ENCODE results near the gene CYP19A1.

Gene CYP19A1

GRCh38 chr15:51185213-51186159 is 152.9 kb downstream of the CYP19A1 start:
- TF ChIP-seq CTCF (IDR thresholded peaks at IDR 0.05; ENCODE audit: low read depth, low read length): no peak
- TF ChIP-seq EZH2phosphoT487 (IDR thresholded peaks at IDR 0.05; ENCODE audit: low read depth): no peak
- no peak overlapping the region for H3K9ac ChIP-seq (ENCODE audit: low read length)
- H3K4me2 ChIP-seq (ENCODE audit: low read length): no peak overlapping the region
- peaks cover 26% of the 10 kb centered on the region for H3K4me1 ChIP-seq (ENCODE audit: low read length)
- H3K9me3 ChIP-seq (ENCODE audit: insufficient read depth, low read length): no peaks in the 10 kb centered on the region
- H2AFZ ChIP-seq (ENCODE audit: low read depth, low read length): no peak overlapping the region
- H3K36me3 ChIP-seq (replicated peaks; ENCODE audit: low read depth, low read length): no peaks in the 10 kb centered on the region
- H3K79me2 ChIP-seq (ENCODE audit: low read length): no peaks in the 10 kb centered on the region
- H4K20me1 ChIP-seq (ENCODE audit: insufficient read depth, low read length): no peaks in the 10 kb centered on the region
- H3K27me3 ChIP-seq (ENCODE audit: low read depth, low read length): no peaks in the 10 kb centered on the region
- no peak overlapping the region for H3K4me3 ChIP-seq (ENCODE audit: low read length)
- no peak overlapping the region for H3K27ac ChIP-seq (ENCODE audit: low read length)

- H3K4me2 ChIP-seq (ENCODE audit: low read length): no peak overlapping the region
- no peaks in the 10 kb centered on the region for H3K27me3 ChIP-seq (ENCODE audit: low read depth, low read length)
- H3K27ac ChIP-seq (ENCODE audit: low read length): no peak overlapping the region
- H3K36me3 ChIP-seq (replicated peaks; ENCODE audit: low read depth, low read length): no peaks in the 10 kb centered on the region
- no peaks in the 10 kb centered on the region for H3K9me3 ChIP-seq (ENCODE audit: insufficient read depth, low read length)
- no peak overlapping the region for H3K9ac ChIP-seq (ENCODE audit: low read length)
- no peak overlapping the region for H2AFZ ChIP-seq (ENCODE audit: low read depth, low read length)
- no peak overlapping the region for H3K4me3 ChIP-seq (ENCODE audit: low read length)
- H4K20me1 ChIP-seq (ENCODE audit: insufficient read depth, low read length): no peaks in the 10 kb centered on the region
- H3K79me2 ChIP-seq (ENCODE audit: low read length): no peaks in the 10 kb centered on the region
- TF ChIP-seq EZH2phosphoT487 (IDR thresholded peaks at IDR 0.05; ENCODE audit: low read depth): no peak
- no peak for TF ChIP-seq CTCF (IDR thresholded peaks at IDR 0.05; ENCODE audit: low read depth, low read length)
- H3K4me1 ChIP-seq (ENCODE audit: low read length): peaks cover 22% of the 10 kb centered on the region
Measured at GRCh38 chr15:51184627-51185026, 153.8 kb downstream of the CYP19A1 start.

GRCh38 chr15:51183076-51183475 is 155.3 kb downstream of the CYP19A1 start:
- no peak overlapping the region for H3K9ac ChIP-seq (ENCODE audit: low read length)
- no peaks in the 10 kb centered on the region for H3K79me2 ChIP-seq (ENCODE audit: low read length)
- H3K4me2 ChIP-seq (ENCODE audit: low read length): no peak overlapping the region
- H3K4me3 ChIP-seq (ENCODE audit: low read length): no peak overlapping the region
- H3K4me1 ChIP-seq (ENCODE audit: low read length): peaks cover 18% of the 10 kb centered on the region; the same call in 1 of the 2 replicates
- H3K27me3 ChIP-seq (ENCODE audit: low read depth, low read length): no peaks in the 10 kb centered on the region
- H4K20me1 ChIP-seq (ENCODE audit: insufficient read depth, low read length): no peaks in the 10 kb centered on the region
- no peak overlapping the region for H3K27ac ChIP-seq (ENCODE audit: low read length)
- no peaks in the 10 kb centered on the region for H3K9me3 ChIP-seq (ENCODE audit: insufficient read depth, low read length)
- H3K36me3 ChIP-seq (replicated peaks; ENCODE audit: low read depth, low read length): no peaks in the 10 kb centered on the region
- H2AFZ ChIP-seq (ENCODE audit: low read depth, low read length): no peak overlapping the region
- TF ChIP-seq EZH2phosphoT487 (IDR thresholded peaks at IDR 0.05; ENCODE audit: low read depth): no peak
- TF ChIP-seq CTCF (IDR thresholded peaks at IDR 0.05; ENCODE audit: low read depth, low read length): no peak

GRCh38 chr15:51181905-51182304 is 156.5 kb downstream of the CYP19A1 start:
- no peaks in the 10 kb centered on the region for H3K79me2 ChIP-seq (ENCODE audit: low read length)
- no peak overlapping the region for H3K27ac ChIP-seq (ENCODE audit: low read length)
- no peak overlapping the region for H3K9ac ChIP-seq (ENCODE audit: low read length)
- no peak overlapping the region for H3K4me2 ChIP-seq (ENCODE audit: low read length)
- no peaks in the 10 kb centered on the region for H3K27me3 ChIP-seq (ENCODE audit: low read depth, low read length)
- H3K4me3 ChIP-seq (ENCODE audit: low read length): no peak overlapping the region
- peaks cover 6% of the 10 kb centered on the region; the same call in 1 of the 2 replicates for H3K4me1 ChIP-seq (ENCODE audit: low read length)
- H2AFZ ChIP-seq (ENCODE audit: low read depth, low read length): no peak overlapping the region
- no peaks in the 10 kb centered on the region for H3K9me3 ChIP-seq (ENCODE audit: insufficient read depth, low read length)
- H4K20me1 ChIP-seq (ENCODE audit: insufficient read depth, low read length): no peaks in the 10 kb centered on the region
- H3K36me3 ChIP-seq (replicated peaks; ENCODE audit: low read depth, low read length): no peaks in the 10 kb centered on the region
- no peak for TF ChIP-seq CTCF (IDR thresholded peaks at IDR 0.05; ENCODE audit: low read depth, low read length)
- TF ChIP-seq EZH2phosphoT487 (IDR thresholded peaks at IDR 0.05; ENCODE audit: low read depth): no peak

All from OCI-LY3 (cell line).